Measurements from ENCODE around the gene VMAC.

Gene VMAC

DNA sequence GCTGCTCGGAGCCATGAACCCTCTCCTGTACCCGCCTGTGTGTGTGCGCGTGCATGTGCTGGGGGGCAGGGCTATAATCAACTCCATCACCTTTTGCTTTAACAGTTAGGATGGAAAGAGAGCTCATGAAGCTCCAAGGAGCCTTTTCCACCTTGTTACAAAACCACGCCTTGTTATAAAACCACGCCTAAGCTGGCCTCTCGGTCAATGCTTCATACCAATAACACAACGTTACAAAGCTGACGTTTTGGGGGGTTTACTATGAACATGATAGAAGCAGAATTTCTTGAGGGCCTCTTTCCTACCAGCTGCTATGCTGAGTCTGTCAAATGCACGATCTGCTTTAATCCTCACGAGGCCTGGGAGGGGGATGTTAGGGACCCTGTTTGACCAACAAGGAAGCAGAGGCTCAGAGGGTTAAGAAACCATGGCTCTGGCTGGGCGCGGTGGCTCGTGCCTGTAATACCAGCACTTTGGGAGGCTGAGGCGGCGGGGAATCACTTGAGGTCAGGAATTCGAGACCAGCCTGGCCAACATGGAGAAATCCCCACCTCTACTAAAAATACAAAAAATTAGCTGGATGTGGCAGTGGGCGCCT lies 21.3 kb downstream of the VMAC start:
- 98% methylated on average over 10 of the region's 18 CpGs for WGBS (ENCODE audit: insufficient coverage)
- no peak overlapping the region for H3K27ac ChIP-seq (ENCODE audit: insufficient read depth in 1 of 2, low read depth in 1 of 2, low read length in 2 of 2, poor library complexity in 1 of 2, severe bottlenecking in 2 of 2)
- no peak overlapping the region for H3K4me3 ChIP-seq (ENCODE audit: control insufficient read depth in 1 of 7, extremely low read depth in 1 of 7, insufficient read depth in 4 of 7, low read depth in 2 of 7, low read length in 6 of 7)
- ChIA-PET CTCF (interaction anchor here (1.5 kb wide), 1 partner anchor 122 kb away, joined by 3 read pairs; no protein-coding TSS in a partner anchor), POLR2A (interaction anchor here (0.6 kb wide), 1 partner anchor 55 kb away, joined by 7 read pairs; no protein-coding TSS in a partner anchor)
- no peaks in the 10 kb centered on the region for H3K27me3 ChIP-seq (replicated peaks in 2 of 5; ENCODE audit: control insufficient read depth in 4 of 5, insufficient read depth in 5 of 5, low read length in 4 of 5)
- DNase-seq = no peak
- no peaks in the 10 kb centered on the region for H3K9me3 ChIP-seq (ENCODE audit: control extremely low read depth in 1 of 5, control insufficient read depth in 4 of 5, insufficient read depth in 2 of 5, low read depth in 1 of 5, low read length in 4 of 5)
- no peaks in the 10 kb centered on the region for H3K4me1 ChIP-seq (ENCODE audit: control extremely low read depth in 1 of 4, control insufficient read depth in 4 of 4, insufficient read depth in 4 of 4, low read length in 3 of 4)
- H3K36me3 ChIP-seq (ENCODE audit: control insufficient read depth in 4 of 4, insufficient read depth in 4 of 4, low read length in 3 of 4) = peaks cover 16 to 98% (median 78%) of the 10 kb centered on the region in 4 experiments

DNA sequence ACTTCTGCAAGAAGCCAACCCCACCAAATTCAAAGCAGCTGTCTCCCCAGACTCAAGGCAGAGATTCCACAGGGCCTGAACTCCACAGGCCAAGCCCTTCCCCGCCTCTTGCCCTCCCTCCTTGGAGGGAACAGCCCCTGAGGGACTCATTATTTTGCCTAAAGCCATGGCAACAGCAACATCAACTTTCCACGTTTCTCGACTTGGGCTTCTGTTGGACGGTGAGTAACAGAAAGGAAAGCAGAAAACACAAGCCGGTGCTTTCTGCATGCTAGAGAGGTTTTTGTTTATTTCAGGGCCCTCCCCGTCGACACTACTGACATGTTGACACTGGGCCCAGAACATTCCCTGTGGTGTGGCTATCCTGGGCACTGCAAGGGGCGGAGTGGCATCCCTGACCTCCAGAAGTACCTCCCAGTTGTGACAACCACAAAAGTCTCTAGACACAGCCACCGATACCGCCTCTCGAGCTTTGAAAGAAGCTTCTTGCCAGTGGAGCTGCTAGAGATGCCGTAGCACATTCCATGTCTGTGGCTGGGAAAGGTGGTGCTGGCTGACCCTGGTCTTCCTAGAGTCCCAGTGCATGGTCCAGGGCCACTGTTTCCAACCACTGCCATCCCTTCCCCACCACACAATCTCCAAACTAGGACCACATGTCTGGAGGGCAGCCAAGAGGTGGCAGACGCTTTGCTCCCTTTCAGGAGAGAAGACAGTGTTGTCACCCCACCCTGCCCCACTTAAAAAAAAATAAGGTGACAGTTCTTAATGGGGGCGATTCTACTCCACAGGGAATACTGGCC lies 22.2 kb downstream of the VMAC start:
- WGBS (ENCODE audit: insufficient coverage) = 96% methylated on average over 13 of the region's 14 CpGs
- ChIA-PET POLR2A (interaction anchor here (0.6 kb wide), 1 partner anchor 56 kb away, joined by 7 read pairs; no protein-coding TSS in a partner anchor), CTCF (interaction anchor here (1.5 kb wide), 1 partner anchor 123 kb away, joined by 3 read pairs; no protein-coding TSS in a partner anchor)
- Histone ChIP-seq H3K36me3 (ENCODE audit: control insufficient read depth in 4 of 4, insufficient read depth in 4 of 4, low read length in 3 of 4) (peaks cover 16 to 98% (median 74%) of the 10 kb centered on the region in 4 experiments), H3K9me3 (ENCODE audit: control extremely low read depth in 1 of 5, control insufficient read depth in 4 of 5, insufficient read depth in 2 of 5, low read depth in 1 of 5, low read length in 4 of 5) (no peaks in the 10 kb centered on the region), H3K27ac (ENCODE audit: insufficient read depth in 1 of 2, low read depth in 1 of 2, low read length in 2 of 2, poor library complexity in 1 of 2, severe bottlenecking in 2 of 2) (no peak overlapping the region), H3K4me3 (ENCODE audit: control insufficient read depth in 1 of 7, extremely low read depth in 1 of 7, insufficient read depth in 4 of 7, low read depth in 2 of 7, low read length in 6 of 7) (no peak overlapping the region), H3K27me3 (replicated peaks in 2 of 5; ENCODE audit: control insufficient read depth in 4 of 5, insufficient read depth in 5 of 5, low read length in 4 of 5) (no peaks in the 10 kb centered on the region), H3K4me1 (ENCODE audit: control extremely low read depth in 1 of 4, control insufficient read depth in 4 of 4, insufficient read depth in 4 of 4, low read length in 3 of 4) (no peaks in the 10 kb centered on the region)
- no peak for DNase-seq

DNA sequence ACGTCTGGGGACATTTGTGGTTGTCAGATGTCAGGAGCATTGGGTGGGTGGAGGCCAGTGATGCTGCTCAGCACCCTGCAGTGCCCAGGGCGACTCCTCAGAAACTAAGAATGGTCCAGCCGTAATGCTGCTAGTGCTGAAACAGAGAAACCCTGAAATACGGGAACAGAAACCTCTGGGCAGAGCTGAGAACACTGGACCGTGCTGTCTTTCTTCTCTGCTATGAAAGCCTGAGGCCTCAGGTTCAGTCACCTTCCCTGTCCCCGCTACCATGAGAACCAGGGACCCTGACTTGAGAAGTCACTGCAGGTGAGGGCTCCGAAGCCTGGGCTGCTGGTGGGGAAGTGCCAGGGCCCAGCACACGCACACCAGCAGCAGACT lies 22.8 kb downstream of the VMAC start:
- POLR2A ChIA-PET = no interaction called here
- Histone ChIP-seq H3K9me3 (ENCODE audit: control extremely low read depth in 1 of 5, control insufficient read depth in 4 of 5, insufficient read depth in 2 of 5, low read depth in 1 of 5, low read length in 4 of 5) (no peaks in the 10 kb centered on the region), H3K36me3 (ENCODE audit: control insufficient read depth in 4 of 4, insufficient read depth in 4 of 4, low read length in 3 of 4) (peaks cover 16 to 98% (median 73%) of the 10 kb centered on the region in 4 experiments), H3K4me3 (ENCODE audit: control insufficient read depth in 1 of 7, extremely low read depth in 1 of 7, insufficient read depth in 4 of 7, low read depth in 2 of 7, low read length in 6 of 7) (no peak overlapping the region), H3K27me3 (replicated peaks in 2 of 5; ENCODE audit: control insufficient read depth in 4 of 5, insufficient read depth in 5 of 5, low read length in 4 of 5) (no peaks in the 10 kb centered on the region), H3K27ac (ENCODE audit: insufficient read depth in 1 of 2, low read depth in 1 of 2, low read length in 2 of 2, poor library complexity in 1 of 2, severe bottlenecking in 2 of 2) (no peak overlapping the region), H3K4me1 (ENCODE audit: control extremely low read depth in 1 of 4, control insufficient read depth in 4 of 4, insufficient read depth in 4 of 4, low read length in 3 of 4) (no peaks in the 10 kb centered on the region)
- no peak for DNase-seq
- 97% methylated on average over 8 of the region's 8 CpGs for WGBS (ENCODE audit: insufficient coverage)
- CTCF ChIA-PET = no interaction called here

DNA sequence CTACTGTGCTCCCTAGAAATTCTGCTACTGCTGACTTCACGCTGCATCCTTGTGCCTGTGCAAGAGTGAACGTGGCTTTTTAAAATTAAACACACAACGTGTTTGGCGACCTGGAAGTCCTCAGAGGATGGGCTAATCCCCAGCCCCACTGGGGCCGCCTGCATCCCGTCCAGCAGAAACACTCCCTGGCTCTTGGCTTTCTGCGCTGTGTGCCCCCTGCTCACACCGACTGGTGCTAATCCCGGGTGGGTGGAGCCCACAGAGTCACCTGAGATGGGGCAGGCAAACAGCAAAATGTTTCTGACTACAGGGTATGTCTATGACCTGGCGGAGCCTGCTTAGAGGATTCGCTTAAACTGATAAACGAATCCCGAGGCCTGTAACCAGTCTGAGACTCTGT lies 24.5 kb downstream of the VMAC start:
- WGBS (ENCODE audit: insufficient coverage) = over 99% methylated on average over 11 of the region's 13 CpGs
- Histone ChIP-seq H3K9me3 (ENCODE audit: control extremely low read depth in 1 of 5, control insufficient read depth in 4 of 5, insufficient read depth in 2 of 5, low read depth in 1 of 5, low read length in 4 of 5) (no peaks in the 10 kb centered on the region), H3K27ac (ENCODE audit: insufficient read depth in 1 of 2, low read depth in 1 of 2, low read length in 2 of 2, poor library complexity in 1 of 2, severe bottlenecking in 2 of 2) (no peak overlapping the region), H3K4me1 (ENCODE audit: control extremely low read depth in 1 of 4, control insufficient read depth in 4 of 4, insufficient read depth in 4 of 4, low read length in 3 of 4) (no peaks in the 10 kb centered on the region), H3K27me3 (replicated peaks in 2 of 5; ENCODE audit: control insufficient read depth in 4 of 5, insufficient read depth in 5 of 5, low read length in 4 of 5) (no peaks in the 10 kb centered on the region), H3K36me3 (ENCODE audit: control insufficient read depth in 4 of 4, insufficient read depth in 4 of 4, low read length in 3 of 4) (peaks cover 16 to 96% (median 70%) of the 10 kb centered on the region in 4 experiments), H3K4me3 (ENCODE audit: control insufficient read depth in 1 of 7, extremely low read depth in 1 of 7, insufficient read depth in 4 of 7, low read depth in 2 of 7, low read length in 6 of 7) (no peak overlapping the region)
- no peak for DNase-seq
- ChIA-PET POLR2A (no interaction called here), CTCF (interaction anchor here (1.1 kb wide), 1 partner anchor 8 kb away, joined by 3 read pairs; no protein-coding TSS in a partner anchor)

DNA sequence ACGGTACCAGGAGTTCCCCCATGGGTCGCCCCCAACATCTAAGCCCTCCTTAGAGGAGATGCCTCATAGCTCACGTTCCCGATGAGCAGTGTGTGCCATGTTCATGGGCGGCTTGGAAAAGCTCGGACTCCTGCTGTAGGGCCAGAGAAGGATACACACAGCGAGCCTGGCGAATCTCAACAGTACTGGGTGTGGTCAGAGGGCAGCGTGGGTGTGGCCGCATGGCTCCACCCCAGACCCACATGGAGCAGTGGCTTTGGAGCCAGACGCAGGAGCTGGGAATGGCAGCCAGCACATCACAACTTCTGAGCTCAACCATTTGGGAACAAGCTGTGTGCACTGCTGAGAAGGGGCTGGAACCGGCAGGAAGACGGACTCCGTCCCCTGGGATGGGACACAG lies 25.0 kb downstream of the VMAC start:
- Histone ChIP-seq H3K4me3 (ENCODE audit: control insufficient read depth in 1 of 7, extremely low read depth in 1 of 7, insufficient read depth in 4 of 7, low read depth in 2 of 7, low read length in 6 of 7) (no peak overlapping the region), H3K4me1 (ENCODE audit: control extremely low read depth in 1 of 4, control insufficient read depth in 4 of 4, insufficient read depth in 4 of 4, low read length in 3 of 4) (no peaks in the 10 kb centered on the region), H3K36me3 (ENCODE audit: control insufficient read depth in 4 of 4, insufficient read depth in 4 of 4, low read length in 3 of 4) (peaks cover 15 to 92% (median 66%) of the 10 kb centered on the region in 4 experiments), H3K27me3 (replicated peaks in 2 of 5; ENCODE audit: control insufficient read depth in 4 of 5, insufficient read depth in 5 of 5, low read length in 4 of 5) (no peaks in the 10 kb centered on the region), H3K9me3 (ENCODE audit: control extremely low read depth in 1 of 5, control insufficient read depth in 4 of 5, insufficient read depth in 2 of 5, low read depth in 1 of 5, low read length in 4 of 5) (no peaks in the 10 kb centered on the region), H3K27ac (ENCODE audit: insufficient read depth in 1 of 2, low read depth in 1 of 2, low read length in 2 of 2, poor library complexity in 1 of 2, severe bottlenecking in 2 of 2) (no peak overlapping the region)
- WGBS (ENCODE audit: insufficient coverage) = 99% methylated on average over 14 of the region's 14 CpGs
- ChIA-PET POLR2A (no interaction called here), CTCF (interaction anchor here (1.1 kb wide), 1 partner anchor 8 kb away, joined by 3 read pairs; no protein-coding TSS in a partner anchor)
- DNase-seq = no peak

DNA sequence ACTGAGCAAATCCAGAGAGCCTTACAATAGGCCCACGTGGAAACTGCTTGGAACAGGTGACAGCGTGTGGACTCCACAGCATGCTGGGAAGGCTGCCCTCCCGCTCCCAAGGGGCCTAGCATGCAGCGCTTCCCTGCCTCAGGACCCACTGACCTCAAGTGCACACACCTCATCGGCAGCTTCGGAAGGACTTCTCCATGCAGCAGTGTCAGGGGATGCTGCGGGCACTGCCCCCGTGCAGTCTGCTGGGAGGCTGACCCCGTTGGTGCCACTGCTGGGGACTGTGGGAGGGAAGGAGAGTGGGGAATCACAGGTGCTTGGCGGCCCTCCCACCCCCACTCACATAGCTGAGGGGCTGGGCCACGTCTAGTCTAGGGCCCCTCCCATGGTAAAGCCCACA lies 26.6 kb downstream of the VMAC start:
- WGBS (ENCODE audit: insufficient coverage) = 95% methylated on average over 11 of the region's 11 CpGs
- no peak for DNase-seq
- Histone ChIP-seq H3K4me1 (ENCODE audit: control extremely low read depth in 1 of 4, control insufficient read depth in 4 of 4, insufficient read depth in 4 of 4, low read length in 3 of 4) (no peaks in the 10 kb centered on the region), H3K27me3 (replicated peaks in 2 of 5; ENCODE audit: control insufficient read depth in 4 of 5, insufficient read depth in 5 of 5, low read length in 4 of 5) (no peaks in the 10 kb centered on the region), H3K9me3 (ENCODE audit: control extremely low read depth in 1 of 5, control insufficient read depth in 4 of 5, insufficient read depth in 2 of 5, low read depth in 1 of 5, low read length in 4 of 5) (no peaks in the 10 kb centered on the region), H3K4me3 (ENCODE audit: control insufficient read depth in 1 of 7, extremely low read depth in 1 of 7, insufficient read depth in 4 of 7, low read depth in 2 of 7, low read length in 6 of 7) (no peak overlapping the region), H3K36me3 (ENCODE audit: control insufficient read depth in 4 of 4, insufficient read depth in 4 of 4, low read length in 3 of 4) (peaks cover 10 to 91% (median 63%) of the 10 kb centered on the region in 4 experiments), H3K27ac (ENCODE audit: insufficient read depth in 1 of 2, low read depth in 1 of 2, low read length in 2 of 2, poor library complexity in 1 of 2, severe bottlenecking in 2 of 2) (no peak overlapping the region)
- POLR2A ChIA-PET = no interaction called here
- CTCF ChIA-PET = no interaction called here

DNA sequence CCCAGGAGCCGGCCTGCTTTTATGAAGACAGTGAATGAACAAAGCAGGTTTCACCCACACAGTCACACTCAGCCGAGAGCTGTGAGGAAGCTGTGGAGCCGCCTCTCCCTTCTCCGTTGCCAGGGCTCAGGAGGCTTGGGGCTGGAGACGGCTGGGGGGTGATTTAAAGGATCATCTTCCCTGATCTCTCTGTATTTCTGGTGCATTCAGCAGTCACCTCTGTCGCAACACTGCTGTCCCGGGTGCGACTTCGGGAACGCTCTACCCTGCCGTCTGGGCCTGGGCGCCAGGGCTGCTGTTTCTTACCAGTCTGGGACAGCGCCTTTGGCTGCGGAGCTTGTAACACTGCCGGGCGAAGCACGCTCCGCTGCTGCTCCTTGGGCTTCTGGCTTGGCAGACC lies 27.5 kb downstream of the VMAC start:
- Histone ChIP-seq H3K36me3 (ENCODE audit: control insufficient read depth in 4 of 4, insufficient read depth in 4 of 4, low read length in 3 of 4) (peaks cover 14 to 90% (median 62%) of the 10 kb centered on the region in 4 experiments), H3K27ac (ENCODE audit: insufficient read depth in 1 of 2, low read depth in 1 of 2, low read length in 2 of 2, poor library complexity in 1 of 2, severe bottlenecking in 2 of 2) (no peak overlapping the region), H3K4me1 (ENCODE audit: control extremely low read depth in 1 of 4, control insufficient read depth in 4 of 4, insufficient read depth in 4 of 4, low read length in 3 of 4) (no peaks in the 10 kb centered on the region), H3K9me3 (ENCODE audit: control extremely low read depth in 1 of 5, control insufficient read depth in 4 of 5, insufficient read depth in 2 of 5, low read depth in 1 of 5, low read length in 4 of 5) (no peaks in the 10 kb centered on the region), H3K4me3 (ENCODE audit: control insufficient read depth in 1 of 7, extremely low read depth in 1 of 7, insufficient read depth in 4 of 7, low read depth in 2 of 7, low read length in 6 of 7) (no peak overlapping the region), H3K27me3 (replicated peaks in 2 of 5; ENCODE audit: control insufficient read depth in 4 of 5, insufficient read depth in 5 of 5, low read length in 4 of 5) (no peaks in the 10 kb centered on the region)
- CTCF ChIA-PET = interaction anchor here (0.9 kb wide), 1 partner anchor 9 kb away, joined by 3 read pairs; no protein-coding TSS in a partner anchor
- WGBS (ENCODE audit: insufficient coverage) = 97% methylated on average over 14 of the region's 18 CpGs
- DNase-seq = no peak
- POLR2A ChIA-PET = no interaction called here
